Activated naive CD4-positive, alpha-beta T cell treated with anti-CD3 and anti-CD28 coated beads, Interleukin-2, amount 50 U/mL, for 16 hours (primary cell): ENCODE data around the gene SIGLEC1.

Experiments
- DNase-seq: peaks from one replicate; pipeline ENCODE4 v3.0.0-alpha.2; 2020

The SIGLEC1 gene

DNA sequence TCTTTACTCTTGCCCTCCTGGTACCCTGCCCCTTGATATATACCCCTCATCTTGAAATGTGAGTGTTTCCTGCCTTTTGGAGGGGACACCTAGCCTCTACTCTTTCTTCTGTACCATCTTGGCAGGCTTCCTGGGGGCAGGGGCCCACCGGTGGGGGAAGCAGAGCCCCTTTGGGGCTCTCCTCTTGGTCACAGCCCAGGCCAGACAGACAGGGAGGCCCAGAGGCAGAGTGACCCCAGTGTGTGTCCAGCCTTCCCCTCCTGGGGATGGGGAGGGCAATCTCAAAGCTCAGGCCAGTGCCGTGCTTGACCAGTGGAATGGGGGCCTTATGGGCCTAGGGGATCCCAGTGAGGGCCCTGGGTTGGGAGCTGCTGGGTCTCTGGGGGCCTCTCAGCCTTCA is 34.2 kb downstream of the SIGLEC1 start:
- no peak for DNase-seq

DNA sequence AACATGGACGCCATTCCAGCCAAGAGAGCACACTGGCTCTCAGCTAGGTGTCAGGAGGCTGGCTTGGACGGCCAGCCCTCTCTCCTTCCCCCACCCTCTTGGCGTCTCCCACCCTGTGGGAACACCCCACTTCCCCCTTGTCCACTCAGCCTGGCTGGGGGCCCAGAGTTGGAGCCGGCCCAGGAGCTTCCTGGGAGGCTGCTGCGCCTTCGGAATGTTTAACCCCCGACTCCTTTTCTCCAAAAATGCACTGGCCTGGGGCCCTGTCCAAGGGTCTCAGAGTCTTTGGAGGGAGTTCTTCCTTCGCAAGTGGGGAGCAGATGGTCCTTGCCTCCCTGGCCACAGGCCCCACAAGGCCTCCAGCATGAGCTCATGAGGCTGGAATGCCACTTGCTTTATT is 34.7 kb downstream of the SIGLEC1 start:
- DNase-seq, result no peak

DNA sequence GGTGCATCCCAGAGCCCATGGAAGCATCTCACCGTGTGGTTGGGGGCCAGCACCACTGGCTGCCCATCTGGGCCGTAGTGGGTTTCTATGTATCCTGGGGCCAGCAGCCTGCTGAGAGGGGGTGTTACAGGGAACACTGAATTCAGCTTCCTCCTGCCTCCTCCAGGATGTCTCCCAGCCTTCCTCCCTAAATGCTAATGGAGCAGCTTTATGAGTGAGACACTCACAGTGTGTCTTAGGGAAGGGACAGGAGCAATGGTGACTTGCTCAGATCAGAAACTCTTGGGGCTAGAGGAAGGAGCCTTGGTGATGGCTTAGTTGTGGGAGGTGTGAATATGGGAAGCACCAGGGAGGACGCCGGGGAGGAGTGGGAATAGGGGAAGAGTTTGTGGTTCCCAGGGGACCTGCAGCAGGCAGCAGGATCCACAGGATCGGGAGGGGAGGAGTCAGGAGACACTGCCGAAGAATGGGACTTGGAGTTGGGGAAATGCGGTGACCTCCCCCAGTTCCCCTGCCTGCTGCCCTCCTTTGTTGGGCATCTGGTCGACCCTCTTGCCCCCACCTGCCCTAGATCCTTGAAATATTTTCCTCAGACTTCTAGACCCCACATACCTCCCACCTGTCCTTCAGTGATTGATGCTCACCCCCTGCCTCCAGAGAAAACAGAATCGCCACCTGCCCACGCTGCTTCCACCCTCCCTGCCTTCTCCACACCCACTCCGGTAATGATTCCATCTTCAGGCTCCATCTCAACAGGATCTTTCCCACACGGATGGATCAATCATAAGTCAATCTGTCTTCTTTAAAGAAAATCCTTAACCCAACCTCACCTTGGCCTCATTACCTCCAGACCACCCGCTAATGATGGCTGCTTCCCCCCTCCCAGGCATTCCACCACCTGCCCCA is 37.2 kb downstream of the SIGLEC1 start:
- DNase-seq, result no peak

DNA sequence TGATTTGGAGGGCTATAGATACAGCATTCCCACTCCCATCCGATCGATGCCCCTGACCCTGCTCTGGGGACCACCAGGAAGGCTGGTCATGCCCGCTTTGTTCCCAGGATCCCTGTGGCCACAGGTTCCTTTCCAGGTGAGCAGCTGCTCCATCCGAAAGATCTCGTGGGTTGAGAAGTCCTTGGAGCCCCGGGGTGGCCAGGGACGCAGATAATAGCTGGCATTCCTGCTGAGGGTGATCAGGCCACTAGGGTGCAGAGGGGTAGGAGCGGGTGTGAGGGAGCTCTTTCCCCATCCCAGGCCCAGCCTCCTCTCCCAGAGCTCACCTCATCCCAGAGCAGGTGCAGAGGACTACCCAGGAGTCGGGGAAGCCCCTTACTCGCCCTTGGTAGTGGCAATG is 38.0 kb downstream of the SIGLEC1 start:
- DNase-seq, result no peak

DNA sequence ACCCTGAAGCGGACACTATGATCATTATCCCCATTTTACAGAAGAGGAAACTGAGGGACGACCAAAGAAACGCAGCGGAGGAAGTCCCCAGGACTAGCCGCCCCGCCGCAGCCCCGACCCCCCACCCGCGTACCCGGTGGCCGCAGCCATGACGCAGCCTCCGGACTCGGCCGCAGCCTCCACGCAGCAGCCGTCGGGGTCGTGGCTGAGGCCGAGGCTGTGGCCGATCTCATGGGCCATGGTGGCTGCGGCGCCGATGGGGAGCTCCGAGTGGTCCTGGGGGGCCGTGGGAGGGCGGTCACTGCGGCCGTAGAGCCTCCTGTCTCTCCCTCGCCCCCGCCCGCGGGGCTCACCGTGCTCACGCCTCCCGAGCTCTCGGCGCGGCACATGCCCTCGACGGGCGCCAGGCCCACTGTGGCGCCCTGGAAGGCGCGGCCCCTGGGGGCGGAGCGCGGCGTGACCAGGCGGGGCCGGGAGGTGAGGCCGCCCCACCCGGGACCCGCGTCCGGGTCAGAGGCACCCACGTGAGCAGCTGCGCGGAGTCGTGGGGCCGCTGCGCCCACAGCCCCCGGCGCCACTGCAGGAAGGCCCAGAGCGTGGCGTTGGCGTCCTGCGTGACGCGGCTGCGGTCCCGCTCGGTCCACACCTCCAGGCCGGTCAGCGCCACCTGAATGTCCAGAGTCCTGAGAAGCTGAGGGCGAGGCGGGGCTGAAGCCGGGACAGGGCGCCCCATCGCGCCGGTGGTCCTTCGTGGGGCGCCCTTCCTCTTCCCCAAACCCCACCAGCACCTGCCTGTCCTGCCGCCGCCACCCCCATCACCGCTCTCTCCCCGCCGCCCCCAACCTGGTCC is 39.0 kb downstream of the SIGLEC1 start:
- no peak for DNase-seq

DNA sequence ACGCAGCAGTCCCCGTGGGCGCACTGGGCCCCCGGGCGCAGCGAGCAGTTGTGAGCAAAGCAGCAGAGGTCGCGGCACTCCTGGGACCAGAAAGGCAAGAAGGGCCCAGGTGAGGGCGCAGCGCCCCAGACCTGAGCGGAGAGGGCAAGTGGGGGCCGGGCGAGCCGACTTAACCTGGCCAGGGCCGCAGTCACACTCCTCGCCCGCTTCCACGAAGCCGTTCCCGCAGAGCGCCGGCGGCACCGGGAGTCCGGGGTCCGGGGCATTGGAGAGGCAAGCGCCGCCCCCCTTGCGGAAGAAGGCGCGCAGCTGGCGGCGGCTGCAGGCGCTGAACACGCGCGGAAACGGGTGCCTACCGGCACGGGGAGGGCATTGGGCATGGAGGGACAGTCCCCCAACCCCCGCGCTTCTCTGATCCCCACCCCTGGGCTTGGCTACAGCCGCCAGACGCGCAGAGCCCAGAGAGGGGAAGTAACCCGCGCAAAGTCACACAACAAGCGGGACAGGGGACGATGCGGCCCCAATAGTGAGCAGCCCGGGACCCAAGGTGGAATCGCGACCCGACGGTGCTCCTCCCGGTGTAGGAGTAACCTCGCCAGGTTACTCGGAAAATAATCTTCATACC is 39.7 kb downstream of the SIGLEC1 start:
- DNase-seq, result no peak

DNA sequence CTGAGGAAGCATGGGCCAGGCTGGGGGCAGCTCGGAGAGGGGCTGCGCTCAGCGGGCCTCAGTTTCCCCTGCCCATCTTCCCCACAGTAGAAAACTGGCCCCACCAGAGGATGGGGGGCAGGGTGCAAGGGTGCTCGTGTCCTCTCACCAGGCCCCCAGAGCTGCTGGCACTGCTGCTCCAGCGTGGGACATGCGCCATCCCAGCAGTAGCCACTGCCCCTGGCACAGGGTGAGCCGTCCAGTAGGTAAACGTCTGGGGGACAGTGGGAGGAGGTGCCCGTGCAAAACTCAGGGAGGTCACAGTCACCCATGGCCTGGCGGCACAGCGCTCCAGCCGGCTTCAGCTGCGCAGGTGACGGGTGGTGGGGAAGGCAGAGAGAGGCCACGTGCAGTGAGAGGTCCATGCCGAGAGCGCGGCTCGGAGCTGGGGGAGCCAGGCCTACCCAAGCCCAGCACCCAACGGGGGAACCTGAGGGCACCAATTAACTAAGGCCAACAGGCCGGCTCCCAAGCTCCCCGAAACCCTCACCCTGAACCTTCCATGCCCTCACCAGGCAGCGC is 40.3 kb downstream of the SIGLEC1 start:
- no peak for DNase-seq

DNA sequence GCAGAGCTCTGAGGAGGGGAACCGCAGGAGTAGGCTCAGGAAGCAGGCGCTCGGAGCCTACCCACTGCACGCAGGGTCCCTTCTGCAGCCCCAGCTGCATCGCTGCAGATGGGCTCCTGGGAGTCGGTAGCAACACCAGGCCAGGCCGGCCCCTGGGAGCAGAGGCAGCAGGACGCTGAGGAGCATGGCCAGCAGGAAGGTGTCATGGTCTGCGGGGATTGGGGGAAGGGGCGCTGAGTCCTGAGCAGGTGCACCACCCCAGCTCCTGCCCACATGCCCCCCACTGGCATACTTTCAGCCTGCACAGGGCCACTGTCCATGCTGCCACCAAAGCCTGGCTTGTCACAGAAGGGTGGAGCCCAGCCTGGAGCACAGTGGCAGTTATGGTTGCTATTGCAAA is 41.5 kb downstream of the SIGLEC1 start:
- DNase-seq, result no peak

DNA sequence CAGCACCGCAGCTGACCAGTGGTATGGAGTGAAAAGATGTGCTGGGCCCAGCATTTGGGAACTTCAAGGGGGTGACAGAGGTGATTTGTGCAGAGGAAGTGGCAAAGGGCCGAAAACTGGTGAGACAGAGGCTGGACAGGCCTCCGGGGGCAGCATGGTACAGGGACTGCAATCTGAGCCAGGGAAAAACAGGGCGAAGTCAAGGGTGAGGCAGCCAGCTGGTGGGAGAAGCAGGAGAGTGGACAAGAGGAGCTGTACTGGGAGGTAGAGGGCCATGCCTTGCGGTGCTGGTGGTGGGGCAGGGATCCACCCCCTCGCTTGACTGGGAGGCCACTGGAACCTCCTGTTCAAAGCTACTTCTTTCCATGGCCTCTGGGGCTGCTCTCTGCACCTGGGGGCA is 41.9 kb downstream of the SIGLEC1 start:
- no peak for DNase-seq

DNA sequence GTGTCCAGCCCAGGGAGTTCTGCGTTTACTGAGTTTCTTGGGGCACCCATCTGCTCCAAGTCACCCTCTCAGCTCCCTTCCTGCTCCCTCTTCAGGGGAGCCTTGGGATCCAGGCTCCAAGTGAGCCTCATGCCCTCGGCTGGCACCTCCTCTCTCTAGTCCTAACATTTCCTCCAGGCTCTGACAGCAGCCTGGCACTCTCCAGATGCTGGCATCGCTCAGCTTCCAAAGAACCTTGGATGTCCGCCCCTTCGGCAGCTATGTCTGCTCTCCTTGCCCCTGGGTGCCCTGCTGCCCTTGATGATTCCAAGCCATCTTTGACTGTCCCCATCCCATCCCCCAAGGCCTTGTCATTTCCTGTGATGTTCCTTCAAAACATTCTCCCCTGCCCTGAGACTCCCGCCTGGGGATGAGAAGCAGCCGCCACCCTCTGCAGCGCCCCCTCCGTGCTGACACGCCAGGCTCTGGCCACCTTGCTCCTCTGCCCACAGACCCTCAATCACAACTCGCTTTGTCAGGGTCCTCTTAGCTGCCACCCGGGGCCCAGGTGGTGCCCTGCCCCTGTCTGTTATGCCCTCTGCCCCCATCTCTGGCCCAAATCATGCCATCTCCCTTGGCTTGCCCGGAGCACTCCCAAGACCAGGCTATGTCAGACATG is 42.6 kb downstream of the SIGLEC1 start:
- no peak for DNase-seq

DNA sequence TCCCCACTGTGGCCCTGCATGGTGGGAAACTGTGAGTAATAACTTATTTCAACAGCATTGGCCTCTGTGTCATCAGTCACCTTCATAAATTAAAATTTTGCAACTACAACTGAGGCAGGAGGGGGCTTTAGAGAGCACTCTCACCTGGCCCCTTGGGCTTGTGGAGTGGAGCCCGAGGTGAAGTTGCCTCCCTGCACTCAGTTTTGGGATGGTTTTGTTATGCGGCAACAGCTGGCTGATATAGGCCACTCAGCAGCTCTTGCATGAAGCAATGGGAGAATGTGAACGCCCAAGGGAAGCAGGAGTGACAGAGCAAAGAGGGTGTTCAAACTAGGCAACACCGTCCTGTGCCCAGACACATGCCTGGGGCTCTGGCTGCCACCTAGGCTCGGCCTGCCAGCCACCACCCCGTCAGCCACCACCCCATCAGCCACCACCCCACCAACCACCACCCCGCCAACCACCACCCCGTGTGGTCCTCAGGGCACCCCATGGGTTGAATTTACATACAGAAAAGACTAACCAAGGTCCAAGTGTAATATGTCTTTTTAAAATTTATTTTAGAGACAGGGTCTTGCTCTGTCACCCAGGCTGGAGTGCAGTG is 44.9 kb downstream of the SIGLEC1 start:
- no peak for DNase-seq

DNA sequence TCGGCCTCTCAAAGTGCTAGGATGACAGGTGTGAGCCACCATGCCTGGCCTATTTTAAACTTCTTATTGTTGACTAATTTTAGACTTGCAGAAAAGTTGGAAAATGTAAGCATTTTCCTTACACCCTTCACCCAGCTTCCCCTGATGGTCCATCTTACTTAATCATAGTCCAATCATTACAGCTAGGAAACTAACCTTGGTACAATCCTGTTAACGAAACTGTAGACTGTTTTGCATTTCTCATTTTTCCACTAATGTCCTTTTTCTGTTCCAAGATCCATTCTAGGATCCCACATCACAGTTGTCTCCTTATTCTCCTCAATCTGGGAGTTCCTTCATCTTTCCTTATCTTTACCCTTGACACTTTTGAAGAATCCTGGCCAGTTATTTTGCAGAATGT is 48.5 kb downstream of the SIGLEC1 start:
- no peak for DNase-seq

DNA sequence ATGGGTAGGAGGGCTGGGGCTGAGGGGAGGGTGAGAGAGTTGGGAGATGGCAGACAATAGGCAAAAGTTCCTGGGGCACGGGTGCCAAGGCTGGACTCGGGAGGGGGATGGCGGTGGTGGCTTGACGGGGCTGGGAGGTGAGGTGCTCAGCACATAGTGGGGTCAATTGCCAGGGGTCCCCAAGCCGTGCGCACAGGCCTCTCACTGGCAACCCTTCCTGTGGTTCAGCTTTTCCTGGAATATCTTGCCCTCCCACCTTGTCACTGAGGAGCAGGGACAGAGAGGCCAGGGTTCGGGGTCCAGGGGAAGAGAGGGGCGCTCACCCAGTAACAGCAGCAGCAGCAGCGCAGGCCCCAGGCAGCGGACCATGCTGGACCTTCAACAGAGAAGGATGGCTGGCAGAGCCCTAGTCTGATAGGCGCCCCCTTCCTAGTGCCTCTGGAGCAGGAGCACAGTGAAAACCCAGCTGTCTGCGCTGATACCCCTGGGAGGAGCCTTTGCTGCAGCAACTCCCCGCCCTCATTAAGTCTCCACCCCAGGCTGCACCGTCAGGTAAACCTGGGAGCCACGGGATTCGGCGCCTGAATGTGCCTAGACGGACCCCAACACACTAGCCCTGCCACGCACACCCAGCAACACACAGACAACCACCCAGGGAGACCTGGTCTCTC is 49.2 kb downstream of the SIGLEC1 start, which contains the start of gene GFRA4:
Gene GFRA4, minus strand, starts transcription at position 369 of the 671 bp plus-strand sequence. Its CDS starts 0 bp downstream, at position 369.
- DNase-seq, result no peak
